Heart left ventricle (tissue), 16 donors: Measurements from ENCODE around the gene G6PC2. TPM values are rescaled to one million over a fixed set of nuclear protein-coding genes. Genes with fewer than 3 reads are reported as not detected.
"Not testable (repeated sequence)": the region's sequence is repeated elsewhere in the genome, so short reads cannot be mapped to it uniquely, and the experiment has no call there.

Experiments
- ATAC-seq, 4 donors: fragments of 200-7000 bp; cut with Tn5 transposase; one replicate each; pipeline ENCODE4 v1.9.1; 2020 to 2022; ENCODE audit warnings: moderate library complexity in 4 of 4, mild to moderate bottlenecking in 3 of 4, moderate number of reproducible peaks in 1 of 4
- DNase-seq, 5 donors: peaks; one replicate each; pipeline ENCODE4 v3.0.0-alpha.2; 2020
- H3K27ac ChIP-seq, 12 donors: fragments of 200-600 bp; sonication (generic) in 4 of 12; one replicate each; pipeline versions ENCODE4 v1.5.0 to v1.8.0; 2016 to 2022; ENCODE audit warnings: mild to moderate bottlenecking in 2 of 12
- H3K27me3 ChIP-seq, 9 donors: fragments of 200-600 bp; sonication (generic) in 2 of 9; one replicate each; pipeline versions ENCODE4 v1.5.1 to v1.8.0; 2016 to 2022; ENCODE audit warnings: mild to moderate bottlenecking in 3 of 9
- H3K36me3 ChIP-seq, 9 donors: fragments of 200-600 bp; sonication (generic) in 2 of 9; one replicate each; pipeline versions ENCODE4 v1.5.0 to v1.8.0; 2018 to 2022; ENCODE audit warnings: mild to moderate bottlenecking in 2 of 9
- H3K4me1 ChIP-seq, 12 donors: fragments of 200-600 bp; sonication (generic) in 4 of 12; one replicate each; pipeline versions ENCODE4 v1.5.0 to v1.8.0; 2016 to 2022; ENCODE audit warnings: mild to moderate bottlenecking in 3 of 12
- H3K4me3 ChIP-seq, 12 donors: fragments of 200-600 bp; sonication (generic) in 4 of 12; one replicate each; pipeline versions ENCODE4 v1.5.0 to v1.8.0; 2017 to 2022; ENCODE audit warnings: mild to moderate bottlenecking in 9 of 12, moderate library complexity in 4 of 12
- H3K9me3 ChIP-seq, 12 donors: fragments of 200-600 bp; sonication (generic) in 4 of 12; one replicate each; pipeline versions ENCODE4 v1.5.0 to v1.8.0; 2016 to 2022; ENCODE audit warnings: mild to moderate bottlenecking in 1 of 12
- POLR2A ChIP-seq, 2 donors: fragments of 450-650 bp; IDR thresholded peaks; one replicate each; pipeline ENCODE4 v1.6.1; 2017; ENCODE audit warnings: antibody characterized with exemption in 2 of 2, mild to moderate bottlenecking in 2 of 2, moderate library complexity in 2 of 2
- WGBS, 4 donors: extraction: QIAGEN DNeasy Blood & Tissue Kit in 2 of 4; methylation state at CpG; one replicate each; pipeline versions ENCODE4 v1.1.5 to v1.1.7; 2013 to 2018; 5-methylcytosine and 5-hydroxymethylcytosine counted together
- intact Hi-C, 10 donors: fragments of 100-400 bp; cut with DNase I; formaldehyde crosslinking; loops; one replicate each; pipeline versions ENCODE4 v1.11.1 to v1.14.2; 2022
- polyA plus RNA-seq, 2 donors: library from polyadenylated mRNA; stranded (reverse); fragments of 200-250 nt; gene quantifications; one replicate each; pipeline ENCODE4 v1.2.3, GENCODE V29; 2013
- total RNA-seq, 9 donors: library from RNA; depleted of rRNA in 2 of 9; stranded (reverse); fragments of >200 nt in 2 of 9; fragmentation: NEBNext Ultra II Directional in 3 of 9; extraction: Animal tissue kit (Norgen Biotek cat#: 25700) in 3 of 9; gene quantifications; one replicate each; pipeline versions ENCODE4 v1.1.0 to v1.2.4, GENCODE V29; 2016 to 2023
- TF ChIP-seq, protein P1 (sequence below), 12 donors: fragments of 200-600 bp; sonication (generic) in 4 of 12; IDR thresholded peaks; one replicate each; pipeline versions ENCODE4 v1.5.0 to v1.8.0; 2018 to 2022; ENCODE audit warnings: antibody characterized with exemption in 12 of 12, mild to moderate bottlenecking in 5 of 12
- donor health status: ischemic (EF 13 %, LVEDD 7.1; RV severe dilation, severe dysfunction).
- donor health status: healthy with polysubstance abuse.
- donor health status: DM: no; HTN: yes; CAD: no.
- donor health status: DM: no; HTN: no; CAD: no.
- donor health status: ischemic (EF 25% LVEDD 6.9; RV normal size, moderate dysfunction).
- donor health status: ischemic (EF 25% LVEDD 5.7; RV mildly dilated, moderate dysfunction).
- donor health status: healthy.
- donor health status: DM: yes; HTN: yes; CAD: no.
- donor health status: ischemic (EF 35%, LVEDD 5.7; RV mildly dilated, moderate dysfunction).
- donor health status: nonischemic (EF 11% LVEDD 7.7; RV severe dilation, severe dysfunction).
- donor health status: DM: yes; HTN: yes; CAD: no.
- donor health status: PGD.
- donor health status: ischemic (EF 29% LVEDD 5.4; RV normal size, mild dysfunction).
- donor health status: nonischemic (EF 23%, LVEDD 6.1; RV moderate dilation, normal function).

The G6PC2 gene
- total and polyA plus RNA-seq, 11 donors: 0.12 to 0.21 TPM; not detected in 9

DNA sequence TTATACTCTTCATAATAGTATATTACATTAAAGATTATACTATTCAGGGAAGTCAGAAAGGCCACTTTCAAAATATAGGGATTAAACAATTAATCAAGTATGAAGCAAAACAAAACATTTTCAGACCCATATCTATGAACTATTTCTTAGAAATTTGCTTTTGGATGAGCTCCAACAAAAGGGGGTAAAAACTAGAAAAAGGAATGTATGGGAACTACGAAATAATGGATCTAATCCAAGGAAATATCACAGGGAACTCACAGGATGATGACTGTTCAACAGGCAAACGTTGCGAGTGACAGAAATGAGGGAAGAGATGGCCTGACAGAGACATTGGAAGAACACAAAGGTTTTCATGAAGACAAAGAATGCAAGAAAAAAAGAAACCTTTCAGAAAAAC is 27.9 kb downstream of the G6PC2 start:
- WGBS, 4 donors: 58 to 62% (median 59%) methylated on average over 3 of the region's 3 CpGs
- intact Hi-C loops: loop anchor here in 1 of 10 donors (10.0 kb wide), 1 partner anchor 804 kb away; no protein-coding TSS in a partner anchor
- Histone ChIP-seq H3K27me3 (peaks cover 0 to 6% (median 0%) of the 10 kb centered on the region in 9 donors), H3K9me3 (no peaks in the 10 kb centered on the region), H3K27ac (no peak overlapping the region), H3K36me3 (no peaks in the 10 kb centered on the region), H3K4me1 (no peaks in the 10 kb centered on the region), H3K4me3 (no peak overlapping the region)
- ATAC-seq (no peak), DNase-seq (no peak)
- no peak for TF ChIP-seq POLR2A (IDR thresholded peaks at IDR 0.05)
- TF ChIP-seq, protein P1, sequence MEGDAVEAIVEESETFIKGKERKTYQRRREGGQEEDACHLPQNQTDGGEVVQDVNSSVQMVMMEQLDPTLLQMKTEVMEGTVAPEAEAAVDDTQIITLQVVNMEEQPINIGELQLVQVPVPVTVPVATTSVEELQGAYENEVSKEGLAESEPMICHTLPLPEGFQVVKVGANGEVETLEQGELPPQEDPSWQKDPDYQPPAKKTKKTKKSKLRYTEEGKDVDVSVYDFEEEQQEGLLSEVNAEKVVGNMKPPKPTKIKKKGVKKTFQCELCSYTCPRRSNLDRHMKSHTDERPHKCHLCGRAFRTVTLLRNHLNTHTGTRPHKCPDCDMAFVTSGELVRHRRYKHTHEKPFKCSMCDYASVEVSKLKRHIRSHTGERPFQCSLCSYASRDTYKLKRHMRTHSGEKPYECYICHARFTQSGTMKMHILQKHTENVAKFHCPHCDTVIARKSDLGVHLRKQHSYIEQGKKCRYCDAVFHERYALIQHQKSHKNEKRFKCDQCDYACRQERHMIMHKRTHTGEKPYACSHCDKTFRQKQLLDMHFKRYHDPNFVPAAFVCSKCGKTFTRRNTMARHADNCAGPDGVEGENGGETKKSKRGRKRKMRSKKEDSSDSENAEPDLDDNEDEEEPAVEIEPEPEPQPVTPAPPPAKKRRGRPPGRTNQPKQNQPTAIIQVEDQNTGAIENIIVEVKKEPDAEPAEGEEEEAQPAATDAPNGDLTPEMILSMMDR (IDR thresholded peaks at IDR 0.05): no peak

- Histone ChIP-seq H3K27me3 (peaks cover 0 to 6% (median 0%) of the 10 kb centered on the region in 9 donors), H3K27ac (no peak overlapping the region), H3K4me1 (no peaks in the 10 kb centered on the region), H3K9me3 (no peaks in the 10 kb centered on the region), H3K4me3 (no peak overlapping the region), H3K36me3 (no peaks in the 10 kb centered on the region)
- no peak for ATAC-seq
- TF ChIP-seq, protein P1 (IDR thresholded peaks at IDR 0.05): no peak
- TF ChIP-seq POLR2A (IDR thresholded peaks at IDR 0.05): no peak
- intact Hi-C loops: no loop called here
- DNase-seq: no peak
- WGBS, 4 donors: 63 to 85% (median 73%) methylated on average over 1 of the region's 1 CpG
Observed at GRCh38 chr2:168930242-168930641, 29.2 kb downstream of the G6PC2 start.

- intact Hi-C loops, H3K27ac ChIP-seq, H3K9me3 ChIP-seq, DNase-seq, ATAC-seq, H3K27me3 ChIP-seq, H3K36me3 ChIP-seq, H3K4me1 ChIP-seq, H3K4me3 ChIP-seq: not testable (repeated sequence)
- 92 to 95% (median 95%) methylated on average over 4 of the region's 4 CpGs for WGBS, 4 donors
Observed at GRCh38 chr2:168932174-168932573, 31.1 kb downstream of the G6PC2 start.

DNA sequence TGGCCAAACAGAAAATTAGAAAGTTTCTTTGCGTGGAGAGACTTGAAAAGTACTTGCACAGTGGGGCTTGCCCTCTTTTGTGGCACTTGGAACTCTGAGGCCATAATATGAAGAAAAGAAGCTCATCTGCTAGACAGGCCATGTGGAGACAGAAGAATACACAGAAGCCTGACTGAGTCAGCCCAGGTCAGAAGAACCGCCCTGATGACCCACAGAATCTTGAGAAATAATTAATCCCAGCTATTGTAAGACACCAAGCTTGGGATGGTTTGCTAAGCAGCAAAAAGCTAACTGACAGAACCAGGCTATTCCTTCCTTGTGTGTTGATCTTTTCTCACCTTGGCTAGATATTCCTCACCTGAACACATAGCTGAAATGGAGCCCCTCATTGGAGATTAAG is 33.7 kb downstream of the G6PC2 start:
- DNase-seq: no peak
- no peak for ATAC-seq
- TF ChIP-seq, protein P1 (IDR thresholded peaks at IDR 0.05): no peak
- TF ChIP-seq POLR2A (IDR thresholded peaks at IDR 0.05): no peak
- no peaks in the 10 kb centered on the region for H3K27me3 ChIP-seq
- H3K4me1 ChIP-seq: no peaks in the 10 kb centered on the region
- H3K9me3 ChIP-seq: no peaks in the 10 kb centered on the region
- no peak overlapping the region for H3K4me3 ChIP-seq
- H3K36me3 ChIP-seq: no peaks in the 10 kb centered on the region
- 74 to 91% (median 87%) methylated on average over 2 of the region's 2 CpGs for WGBS, 4 donors
- no peak overlapping the region for H3K27ac ChIP-seq
- intact Hi-C loops: no loop called here
